ENCODE measurements around the gene SH3RF2. TPM values are rescaled to one million over a fixed set of nuclear protein-coding genes. Genes with fewer than 3 reads are reported as not detected.
A peak's percentile ranks its signal among the peaks of the same experiment; 100 is the strongest.

SH3RF2 gene
- total and polyA plus RNA-seq, 2 of the 13 experiments (the other 11 are each of a cell fraction or from before 2014, with no cell fraction given): 2.6 to 3.7 TPM

DNA sequence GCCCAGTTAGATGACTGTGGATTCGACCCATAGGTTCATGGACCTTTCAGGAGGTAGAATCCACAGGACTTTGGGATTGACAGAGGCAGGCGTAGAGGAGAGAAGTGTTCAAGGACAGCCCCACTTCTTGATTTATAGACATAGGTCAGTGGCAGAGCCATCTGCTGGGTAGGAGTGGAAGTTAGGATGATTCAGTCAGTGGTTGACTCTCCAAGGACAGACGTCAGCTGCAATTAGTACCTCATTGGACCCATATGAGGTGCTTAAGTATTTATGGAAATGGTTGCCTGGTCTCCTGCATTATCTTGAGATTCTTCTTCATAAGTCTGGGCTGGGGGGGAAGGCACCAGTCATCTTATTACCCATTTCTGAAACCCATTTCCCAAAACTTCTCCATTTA lies 70.9 kb downstream of the SH3RF2 start (continued):
- TF ChIP-seq, protein P1, sequence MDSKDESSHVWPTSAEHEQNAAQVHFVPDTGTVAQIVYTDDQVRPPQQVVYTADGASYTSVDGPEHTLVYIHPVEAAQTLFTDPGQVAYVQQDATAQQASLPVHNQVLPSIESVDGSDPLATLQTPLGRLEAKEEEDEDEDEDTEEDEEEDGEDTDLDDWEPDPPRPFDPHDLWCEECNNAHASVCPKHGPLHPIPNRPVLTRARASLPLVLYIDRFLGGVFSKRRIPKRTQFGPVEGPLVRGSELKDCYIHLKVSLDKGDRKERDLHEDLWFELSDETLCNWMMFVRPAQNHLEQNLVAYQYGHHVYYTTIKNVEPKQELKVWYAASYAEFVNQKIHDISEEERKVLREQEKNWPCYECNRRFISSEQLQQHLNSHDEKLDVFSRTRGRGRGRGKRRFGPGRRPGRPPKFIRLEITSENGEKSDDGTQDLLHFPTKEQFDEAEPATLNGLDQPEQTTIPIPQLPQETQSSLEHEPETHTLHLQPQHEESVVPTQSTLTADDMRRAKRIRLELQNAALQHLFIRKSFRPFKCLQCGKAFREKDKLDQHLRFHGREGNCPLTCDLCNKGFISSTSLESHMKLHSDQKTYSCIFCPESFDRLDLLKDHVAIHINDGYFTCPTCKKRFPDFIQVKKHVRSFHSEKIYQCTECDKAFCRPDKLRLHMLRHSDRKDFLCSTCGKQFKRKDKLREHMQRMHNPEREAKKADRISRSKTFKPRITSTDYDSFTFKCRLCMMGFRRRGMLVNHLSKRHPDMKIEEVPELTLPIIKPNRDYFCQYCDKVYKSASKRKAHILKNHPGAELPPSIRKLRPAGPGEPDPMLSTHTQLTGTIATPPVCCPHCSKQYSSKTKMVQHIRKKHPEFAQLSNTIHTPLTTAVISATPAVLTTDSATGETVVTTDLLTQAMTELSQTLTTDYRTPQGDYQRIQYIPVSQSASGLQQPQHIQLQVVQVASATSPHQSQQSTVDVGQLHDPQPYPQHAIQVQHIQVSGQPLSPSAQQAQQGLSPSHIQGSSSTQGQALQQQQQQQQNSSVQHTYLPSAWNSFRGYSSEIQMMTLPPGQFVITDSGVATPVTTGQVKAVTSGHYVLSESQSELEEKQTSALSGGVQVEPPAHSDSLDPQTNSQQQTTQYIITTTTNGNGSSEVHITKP (CRISPR knock-in tag; IDR thresholded peaks at IDR 0.05; ENCODE audit: low read depth): no peak
- TF ChIP-seq ZFP62 (CRISPR knock-in tag; IDR thresholded peaks at IDR 0.05) (no peak), U2AF1 (optimal IDR thresholded peaks at IDR 0.05; ENCODE audit: low read depth, low read length) (no peak), POLR2AphosphoS5 (IDR thresholded peaks at IDR 0.05; ENCODE audit: low read depth, low read length) (no peak), ZNF713 (CRISPR knock-in tag; IDR thresholded peaks at IDR 0.05) (no peak), ZNF343 (CRISPR knock-in tag; IDR thresholded peaks at IDR 0.05) (no peak), MTA1 (CRISPR knock-in tag; IDR thresholded peaks at IDR 0.05; ENCODE audit: borderline replicate concordance) (no peak), KAT2B (IDR thresholded peaks at IDR 0.05; ENCODE audit: borderline replicate concordance, low read depth, low read length) (no peak), ZMYM4 (CRISPR knock-in tag; IDR thresholded peaks at IDR 0.05) (peak; percentile 68; the same call in 1 of the 2 replicates), YEATS4 (CRISPR knock-in tag; IDR thresholded peaks at IDR 0.05; ENCODE audit: borderline replicate concordance) (no peak), FOSL2 (CRISPR knock-in tag; IDR thresholded peaks at IDR 0.05) (0 out of 2 replicates have a peak, but pooled peaks have one; percentile 38), SMC3 (IDR thresholded peaks at IDR 0.05; ENCODE audit: low read length) (peak; percentile 67; the same call in 1 of the 2 replicates)
- TF ChIP-seq, protein P2, sequence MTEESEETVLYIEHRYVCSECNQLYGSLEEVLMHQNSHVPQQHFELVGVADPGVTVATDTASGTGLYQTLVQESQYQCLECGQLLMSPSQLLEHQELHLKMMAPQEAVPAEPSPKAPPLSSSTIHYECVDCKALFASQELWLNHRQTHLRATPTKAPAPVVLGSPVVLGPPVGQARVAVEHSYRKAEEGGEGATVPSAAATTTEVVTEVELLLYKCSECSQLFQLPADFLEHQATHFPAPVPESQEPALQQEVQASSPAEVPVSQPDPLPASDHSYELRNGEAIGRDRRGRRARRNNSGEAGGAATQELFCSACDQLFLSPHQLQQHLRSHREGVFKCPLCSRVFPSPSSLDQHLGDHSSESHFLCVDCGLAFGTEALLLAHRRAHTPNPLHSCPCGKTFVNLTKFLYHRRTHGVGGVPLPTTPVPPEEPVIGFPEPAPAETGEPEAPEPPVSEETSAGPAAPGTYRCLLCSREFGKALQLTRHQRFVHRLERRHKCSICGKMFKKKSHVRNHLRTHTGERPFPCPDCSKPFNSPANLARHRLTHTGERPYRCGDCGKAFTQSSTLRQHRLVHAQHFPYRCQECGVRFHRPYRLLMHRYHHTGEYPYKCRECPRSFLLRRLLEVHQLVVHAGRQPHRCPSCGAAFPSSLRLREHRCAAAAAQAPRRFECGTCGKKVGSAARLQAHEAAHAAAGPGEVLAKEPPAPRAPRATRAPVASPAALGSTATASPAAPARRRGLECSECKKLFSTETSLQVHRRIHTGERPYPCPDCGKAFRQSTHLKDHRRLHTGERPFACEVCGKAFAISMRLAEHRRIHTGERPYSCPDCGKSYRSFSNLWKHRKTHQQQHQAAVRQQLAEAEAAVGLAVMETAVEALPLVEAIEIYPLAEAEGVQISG (CRISPR knock-in tag; IDR thresholded peaks at IDR 0.05): peak; percentile 52; the same call in 1 of the 2 replicates
- TF ChIP-seq, protein P3, sequence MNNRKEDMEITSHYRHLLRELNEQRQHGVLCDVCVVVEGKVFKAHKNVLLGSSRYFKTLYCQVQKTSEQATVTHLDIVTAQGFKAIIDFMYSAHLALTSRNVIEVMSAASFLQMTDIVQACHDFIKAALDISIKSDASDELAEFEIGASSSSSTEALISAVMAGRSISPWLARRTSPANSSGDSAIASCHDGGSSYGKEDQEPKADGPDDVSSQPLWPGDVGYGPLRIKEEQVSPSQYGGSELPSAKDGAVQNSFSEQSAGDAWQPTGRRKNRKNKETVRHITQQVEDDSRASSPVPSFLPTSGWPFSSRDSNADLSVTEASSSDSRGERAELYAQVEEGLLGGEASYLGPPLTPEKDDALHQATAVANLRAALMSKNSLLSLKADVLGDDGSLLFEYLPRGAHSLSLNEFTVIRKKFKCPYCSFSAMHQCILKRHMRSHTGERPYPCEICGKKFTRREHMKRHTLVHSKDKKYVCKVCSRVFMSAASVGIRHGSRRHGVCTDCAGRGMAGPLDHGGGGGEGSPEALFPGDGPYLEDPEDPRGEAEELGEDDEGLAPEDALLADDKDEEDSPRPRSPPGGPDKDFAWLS (CRISPR knock-in tag; IDR thresholded peaks at IDR 0.05; ENCODE audit: borderline replicate concordance): no peak
- TF ChIP-seq, protein P4, sequence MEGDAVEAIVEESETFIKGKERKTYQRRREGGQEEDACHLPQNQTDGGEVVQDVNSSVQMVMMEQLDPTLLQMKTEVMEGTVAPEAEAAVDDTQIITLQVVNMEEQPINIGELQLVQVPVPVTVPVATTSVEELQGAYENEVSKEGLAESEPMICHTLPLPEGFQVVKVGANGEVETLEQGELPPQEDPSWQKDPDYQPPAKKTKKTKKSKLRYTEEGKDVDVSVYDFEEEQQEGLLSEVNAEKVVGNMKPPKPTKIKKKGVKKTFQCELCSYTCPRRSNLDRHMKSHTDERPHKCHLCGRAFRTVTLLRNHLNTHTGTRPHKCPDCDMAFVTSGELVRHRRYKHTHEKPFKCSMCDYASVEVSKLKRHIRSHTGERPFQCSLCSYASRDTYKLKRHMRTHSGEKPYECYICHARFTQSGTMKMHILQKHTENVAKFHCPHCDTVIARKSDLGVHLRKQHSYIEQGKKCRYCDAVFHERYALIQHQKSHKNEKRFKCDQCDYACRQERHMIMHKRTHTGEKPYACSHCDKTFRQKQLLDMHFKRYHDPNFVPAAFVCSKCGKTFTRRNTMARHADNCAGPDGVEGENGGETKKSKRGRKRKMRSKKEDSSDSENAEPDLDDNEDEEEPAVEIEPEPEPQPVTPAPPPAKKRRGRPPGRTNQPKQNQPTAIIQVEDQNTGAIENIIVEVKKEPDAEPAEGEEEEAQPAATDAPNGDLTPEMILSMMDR (CRISPR knock-in tag; IDR thresholded peaks at IDR 0.05): peak; percentile 54
- TF ChIP-seq, protein P5, sequence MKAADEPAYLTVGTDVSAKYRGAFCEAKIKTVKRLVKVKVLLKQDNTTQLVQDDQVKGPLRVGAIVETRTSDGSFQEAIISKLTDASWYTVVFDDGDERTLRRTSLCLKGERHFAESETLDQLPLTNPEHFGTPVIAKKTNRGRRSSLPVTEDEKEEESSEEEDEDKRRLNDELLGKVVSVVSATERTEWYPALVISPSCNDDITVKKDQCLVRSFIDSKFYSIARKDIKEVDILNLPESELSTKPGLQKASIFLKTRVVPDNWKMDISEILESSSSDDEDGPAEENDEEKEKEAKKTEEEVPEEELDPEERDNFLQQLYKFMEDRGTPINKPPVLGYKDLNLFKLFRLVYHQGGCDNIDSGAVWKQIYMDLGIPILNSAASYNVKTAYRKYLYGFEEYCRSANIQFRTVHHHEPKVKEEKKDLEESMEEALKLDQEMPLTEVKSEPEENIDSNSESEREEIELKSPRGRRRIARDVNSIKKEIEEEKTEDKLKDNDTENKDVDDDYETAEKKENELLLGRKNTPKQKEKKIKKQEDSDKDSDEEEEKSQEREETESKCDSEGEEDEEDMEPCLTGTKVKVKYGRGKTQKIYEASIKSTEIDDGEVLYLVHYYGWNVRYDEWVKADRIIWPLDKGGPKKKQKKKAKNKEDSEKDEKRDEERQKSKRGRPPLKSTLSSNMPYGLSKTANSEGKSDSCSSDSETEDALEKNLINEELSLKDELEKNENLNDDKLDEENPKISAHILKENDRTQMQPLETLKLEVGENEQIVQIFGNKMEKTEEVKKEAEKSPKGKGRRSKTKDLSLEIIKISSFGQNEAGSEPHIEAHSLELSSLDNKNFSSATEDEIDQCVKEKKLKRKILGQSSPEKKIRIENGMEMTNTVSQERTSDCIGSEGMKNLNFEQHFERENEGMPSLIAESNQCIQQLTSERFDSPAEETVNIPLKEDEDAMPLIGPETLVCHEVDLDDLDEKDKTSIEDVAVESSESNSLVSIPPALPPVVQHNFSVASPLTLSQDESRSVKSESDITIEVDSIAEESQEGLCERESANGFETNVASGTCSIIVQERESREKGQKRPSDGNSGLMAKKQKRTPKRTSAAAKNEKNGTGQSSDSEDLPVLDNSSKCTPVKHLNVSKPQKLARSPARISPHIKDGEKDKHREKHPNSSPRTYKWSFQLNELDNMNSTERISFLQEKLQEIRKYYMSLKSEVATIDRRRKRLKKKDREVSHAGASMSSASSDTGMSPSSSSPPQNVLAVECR (CRISPR knock-in tag; IDR thresholded peaks at IDR 0.05; ENCODE audit: borderline replicate concordance): no peak
